OCI-LY3 (cell line): ENCODE results near the gene LIPG.
"Not testable (repeated sequence)": the region's sequence is repeated elsewhere in the genome, so short reads cannot be mapped to it uniquely, and the experiment has no call there.

Experiments used
- EZH2phosphoT487 ChIP-seq: fragments of 200-600 bp; shearing (Covaris generic); IDR thresholded peaks from 2 replicates; pipeline ENCODE4 v1.6.1; 2018; ENCODE audit warnings: antibody characterized with exemption, mixed run types, low read depth
- TF ChIP-seq, protein P1 (sequence below): fragments of 200-600, 300-600 bp; sonication (generic); IDR thresholded peaks from 2 replicates; pipeline ENCODE4 v1.5.1; 2014; ENCODE audit warnings: antibody characterized with exemption, low read length, low read depth

DNA sequence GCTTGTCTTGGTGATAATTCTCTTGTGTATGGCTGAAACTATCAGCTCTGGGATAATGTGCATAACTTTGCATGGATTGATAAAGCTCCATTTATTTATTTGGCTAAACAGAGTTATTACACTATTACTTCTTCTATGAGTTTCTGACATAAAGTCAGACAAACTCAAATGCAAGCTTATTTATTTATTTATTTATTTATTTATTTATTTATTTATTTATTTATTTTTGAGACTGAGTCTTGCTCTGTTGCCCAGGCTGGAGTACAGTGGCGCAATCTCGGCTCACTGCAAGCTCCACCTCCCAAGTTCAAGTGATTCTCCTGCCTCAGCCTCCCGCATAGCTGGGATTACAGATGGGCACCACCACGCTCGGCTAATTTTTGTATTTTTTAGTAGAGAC lies 46.9 kb upstream of the LIPG start:
- TF ChIP-seq, protein P1, sequence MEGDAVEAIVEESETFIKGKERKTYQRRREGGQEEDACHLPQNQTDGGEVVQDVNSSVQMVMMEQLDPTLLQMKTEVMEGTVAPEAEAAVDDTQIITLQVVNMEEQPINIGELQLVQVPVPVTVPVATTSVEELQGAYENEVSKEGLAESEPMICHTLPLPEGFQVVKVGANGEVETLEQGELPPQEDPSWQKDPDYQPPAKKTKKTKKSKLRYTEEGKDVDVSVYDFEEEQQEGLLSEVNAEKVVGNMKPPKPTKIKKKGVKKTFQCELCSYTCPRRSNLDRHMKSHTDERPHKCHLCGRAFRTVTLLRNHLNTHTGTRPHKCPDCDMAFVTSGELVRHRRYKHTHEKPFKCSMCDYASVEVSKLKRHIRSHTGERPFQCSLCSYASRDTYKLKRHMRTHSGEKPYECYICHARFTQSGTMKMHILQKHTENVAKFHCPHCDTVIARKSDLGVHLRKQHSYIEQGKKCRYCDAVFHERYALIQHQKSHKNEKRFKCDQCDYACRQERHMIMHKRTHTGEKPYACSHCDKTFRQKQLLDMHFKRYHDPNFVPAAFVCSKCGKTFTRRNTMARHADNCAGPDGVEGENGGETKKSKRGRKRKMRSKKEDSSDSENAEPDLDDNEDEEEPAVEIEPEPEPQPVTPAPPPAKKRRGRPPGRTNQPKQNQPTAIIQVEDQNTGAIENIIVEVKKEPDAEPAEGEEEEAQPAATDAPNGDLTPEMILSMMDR: not testable (repeated sequence)
- not testable (repeated sequence) for TF ChIP-seq EZH2phosphoT487
